H9 (cell line): Measurements from ENCODE around the gene TMEM59L. TPM values are rescaled to one million over a fixed set of nuclear protein-coding genes. Genes with fewer than 3 reads are reported as not detected.

Experiments
- DNase-seq: peaks from one replicate; pipeline ENCODE4 v3.0.0-alpha.2; 2017
- H2AFZ ChIP-seq: one replicate; pipeline ENCODE4 v1.6.1; 2013; ENCODE audit warnings: mild to moderate bottlenecking, low read length, control low read depth, moderate library complexity
- H2AK5ac ChIP-seq: 2 replicates; pipeline ENCODE4 v1.6.1; 2013; ENCODE audit warnings: low read length, control low read depth, mixed read lengths; ENCODE audit not compliant: insufficient read length
- H2BK120ac ChIP-seq: one replicate; pipeline ENCODE4 v1.6.1; 2013; ENCODE audit warnings: low read depth, mild to moderate bottlenecking, low read length, control low read depth, inconsistent platforms; ENCODE audit not compliant: poor library complexity, severe bottlenecking
- H2BK12ac ChIP-seq: 2 replicates; pipeline ENCODE4 v1.6.1; 2013; ENCODE audit warnings: low read length, control low read depth, mixed read lengths, low read depth; ENCODE audit not compliant: insufficient read length
- H2BK15ac ChIP-seq: 2 replicates; pipeline ENCODE4 v1.6.1; 2013; ENCODE audit warnings: low read depth, low read length, control low read depth
- H2BK20ac ChIP-seq: one replicate; pipeline ENCODE4 v1.6.1; 2013; ENCODE audit warnings: low read depth, mild to moderate bottlenecking, low read length, control low read depth, inconsistent platforms; ENCODE audit not compliant: poor library complexity, severe bottlenecking
- H2BK5ac ChIP-seq: 2 replicates; pipeline ENCODE4 v1.6.1; 2013; ENCODE audit warnings: low read length, control low read depth, mixed read lengths; ENCODE audit not compliant: insufficient read length
- H3K14ac ChIP-seq: 2 replicates; pipeline ENCODE4 v1.6.1; 2013; ENCODE audit warnings: low read length, control low read depth; ENCODE audit not compliant: insufficient read depth
- H3K18ac ChIP-seq: 2 replicates; pipeline ENCODE4 v1.6.1; 2013; ENCODE audit warnings: low read depth, mild to moderate bottlenecking, mixed read lengths, low read length, control low read depth; ENCODE audit not compliant: insufficient read length
- H3K23ac ChIP-seq: 2 replicates; pipeline ENCODE4 v1.6.1; 2013; ENCODE audit warnings: low read length, control low read depth, mixed read lengths, low read depth; ENCODE audit not compliant: insufficient read length
- H3K23me2 ChIP-seq: 2 replicates; pipeline ENCODE4 v1.6.1; 2013; ENCODE audit warnings: low read depth, mild to moderate bottlenecking, mixed read lengths, low read length, control low read depth; ENCODE audit not compliant: insufficient read length, poor library complexity, severe bottlenecking
- H3K27ac ChIP-seq: 2 replicates; pipeline ENCODE4 v1.5.1; 2013; ENCODE audit warnings: low read length, control low read depth, mixed read lengths, low read depth; ENCODE audit not compliant: insufficient read length
- H3K27me3 ChIP-seq: 2 replicates; pipeline ENCODE4 v1.6.1; 2013; ENCODE audit warnings: low read length, control low read depth, inconsistent platforms; ENCODE audit not compliant: insufficient read depth
- H3K4ac ChIP-seq: 2 replicates; pipeline ENCODE4 v1.6.1; 2013; ENCODE audit warnings: low read depth, mild to moderate bottlenecking, control low read depth, inconsistent platforms, low read length, moderate library complexity
- H3K4me1 ChIP-seq: 2 replicates; pipeline ENCODE4 v1.6.1; 2013; ENCODE audit warnings: low read length, control low read depth, inconsistent platforms; ENCODE audit not compliant: insufficient read depth
- H3K4me2 ChIP-seq: 2 replicates; pipeline ENCODE4 v1.6.1; 2013; ENCODE audit warnings: low read length, control low read depth, mixed read lengths; ENCODE audit not compliant: insufficient read length, insufficient read depth
- H3K56ac ChIP-seq: 2 replicates; pipeline ENCODE4 v1.6.1; 2013; ENCODE audit warnings: low read depth, mild to moderate bottlenecking, mixed read lengths, low read length, control low read depth; ENCODE audit not compliant: insufficient read length
- H3K79me1 ChIP-seq: 2 replicates; pipeline ENCODE4 v1.6.1; 2013; ENCODE audit warnings: low read depth, mild to moderate bottlenecking, moderate library complexity, low read length, control low read depth, inconsistent platforms; ENCODE audit not compliant: insufficient read depth, poor library complexity, severe bottlenecking
- H3K79me2 ChIP-seq: 2 replicates; pipeline ENCODE4 v1.6.1; 2013; ENCODE audit warnings: low read length, control low read depth, inconsistent platforms; ENCODE audit not compliant: insufficient read depth
- H3K9ac ChIP-seq: 2 replicates; pipeline ENCODE4 v1.6.1; 2013; ENCODE audit warnings: low read length, control low read depth, mixed read lengths; ENCODE audit not compliant: insufficient read length; ENCODE audit errors: extremely low read depth
- H3K9me3 ChIP-seq: one replicate; pipeline ENCODE4 v1.6.1; 2013; ENCODE audit warnings: low read depth, low read length, inconsistent platforms; ENCODE audit not compliant: control insufficient read depth
- H3T11ph ChIP-seq: one replicate; pipeline ENCODE4 v1.6.1; 2013; ENCODE audit warnings: mild to moderate bottlenecking, low read length, control low read depth, inconsistent platforms
- H4K20me1 ChIP-seq: one replicate; pipeline ENCODE4 v1.6.1; 2013; ENCODE audit not compliant: control insufficient read depth, insufficient read length, insufficient read depth
- H4K5ac ChIP-seq: 2 replicates; pipeline ENCODE4 v1.6.1; 2013; ENCODE audit warnings: low read depth, mild to moderate bottlenecking, mixed read lengths, low read length, control low read depth; ENCODE audit not compliant: insufficient read length
- H4K8ac ChIP-seq: replicated peaks from 2 replicates; pipeline ENCODE4 v1.6.1; 2013; ENCODE audit warnings: low read length, control low read depth, mixed read lengths, low read depth; ENCODE audit not compliant: insufficient read length
- H4K91ac ChIP-seq: 2 replicates; pipeline ENCODE4 v1.6.1; 2013; ENCODE audit warnings: low read depth, mild to moderate bottlenecking, moderate library complexity, mixed read lengths, low read length, control low read depth; ENCODE audit not compliant: insufficient read length
- H3K27ac Mint-ChIP-seq, 3 experiments: 2 replicates in 2 of 3; 3 replicates in 1 of 3; pipeline ENCODE4 v1.8.0; 2020 to 2021; ENCODE audit warnings: mixed read lengths in 3 of 3, mild to moderate bottlenecking in 1 of 3, moderate library complexity in 1 of 3
- H3K27me3 Mint-ChIP-seq: 2 replicates; pipeline ENCODE4 v1.8.0; 2021; ENCODE audit warnings: low read depth, mild to moderate bottlenecking, moderate library complexity, mixed read lengths
- H3K36me3 Mint-ChIP-seq, 3 experiments: 2 replicates in 2 of 3; 3 replicates in 1 of 3; pipeline ENCODE4 v1.8.0; 2020 to 2021; ENCODE audit warnings: low read depth in 3 of 3, mixed read lengths in 3 of 3; ENCODE audit not compliant: insufficient read depth in 1 of 3
- H3K4me1 Mint-ChIP-seq, 2 experiments: 2 replicates each; pipeline ENCODE4 v1.8.0; 2020; ENCODE audit warnings: mixed read lengths in 2 of 2
- H3K4me3 Mint-ChIP-seq, 2 experiments: 2 replicates in 1 of 2; 3 replicates in 1 of 2; pipeline ENCODE4 v1.8.0; 2020 to 2021; ENCODE audit warnings: mild to moderate bottlenecking in 2 of 2, mixed read lengths in 2 of 2, moderate library complexity in 1 of 2
- H3K9me3 Mint-ChIP-seq, 2 experiments: 2 replicates in 1 of 2; 3 replicates in 1 of 2; pipeline ENCODE4 v1.8.0; 2020; ENCODE audit warnings: mild to moderate bottlenecking in 2 of 2, mixed read lengths in 2 of 2, moderate library complexity in 1 of 2
- CTCF ChIP-seq: fragments of 200-600 bp; sonication (generic); conservative IDR thresholded peaks from 3 replicates; pipeline ENCODE4 v1.8.0; 2021; ENCODE audit warnings: antibody characterized with exemption, mild to moderate bottlenecking
- WGBS: extraction: QIAGEN DNeasy Blood & Tissue Kit; methylation state at CpG from one replicate; pipeline ENCODE4 v1.1.7; 2013; ENCODE audit warnings: missing lambda C conversion rate, low lambda C conversion rate, mixed read lengths; ENCODE audit not compliant: insufficient read length; ENCODE audit errors: extremely low coverage; 5-methylcytosine and 5-hydroxymethylcytosine counted together
- total RNA-seq: library from RNA; stranded (reverse); gene quantifications from 2 replicates; pipeline ENCODE4 v1.2.1, GENCODE V29; 2021

Gene TMEM59L
- total RNA-seq, 1 experiment from 2014 or later, result 12.0 TPM

DNA sequence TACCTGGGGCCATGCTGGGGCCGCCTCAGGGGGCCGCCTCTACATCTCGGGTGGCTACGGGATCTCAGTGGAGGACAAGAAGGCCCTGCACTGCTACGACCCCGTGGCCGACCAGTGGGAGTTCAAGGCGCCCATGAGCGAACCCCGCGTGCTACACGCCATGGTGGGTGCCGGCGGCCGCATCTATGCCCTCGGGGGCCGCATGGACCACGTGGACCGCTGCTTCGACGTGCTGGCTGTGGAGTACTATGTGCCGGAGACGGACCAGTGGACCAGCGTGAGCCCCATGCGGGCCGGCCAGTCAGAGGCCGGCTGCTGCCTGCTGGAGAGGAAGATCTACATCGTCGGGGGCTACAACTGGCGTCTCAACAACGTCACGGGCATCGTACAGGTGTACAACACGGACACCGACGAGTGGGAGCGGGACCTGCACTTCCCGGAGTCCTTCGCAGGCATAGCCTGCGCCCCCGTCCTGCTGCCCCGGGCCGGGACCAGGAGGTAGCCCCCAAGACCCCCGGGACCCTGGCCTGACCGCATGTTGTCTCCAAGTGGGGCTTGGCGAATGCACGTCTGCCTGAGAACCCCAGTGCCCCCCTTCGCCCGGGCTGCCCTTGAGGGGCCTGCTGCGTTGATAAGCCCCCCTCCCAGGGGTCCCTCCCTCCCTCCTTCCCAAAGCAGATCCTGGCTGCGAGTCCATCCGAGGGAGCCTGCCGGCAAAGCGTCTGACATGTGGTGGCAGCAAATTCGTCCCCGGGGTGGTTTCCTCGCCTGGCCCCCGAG, 56.3 kb downstream of the TMEM59L start:
- H2AK5ac ChIP-seq, result no peak overlapping the region
- no peaks in the 10 kb centered on the region for H3K79me2 ChIP-seq
- H3K27ac ChIP-seq, result no peak overlapping the region
- no peaks in the 10 kb centered on the region for H3K4me1 ChIP-seq
- Mint-ChIP-seq H3K4me3 (no peak overlapping the region), H3K9me3 (no peaks in the 10 kb centered on the region), H3K4me1 (peaks cover 2 to 9% of the 10 kb centered on the region in 2 experiments; a peak in 3 of 4 replicates), H3K27ac (no peak overlapping the region), H3K36me3 (peaks cover 0 to 20% (median 14%) of the 10 kb centered on the region in 3 experiments; a peak in 5 of 7 replicates), H3K27me3 (no peaks in the 10 kb centered on the region)
- TF ChIP-seq CTCF, result no peak
- no peak overlapping the region for H3K18ac ChIP-seq
- no peak overlapping the region for H3K9ac ChIP-seq
- no peak overlapping the region for H4K8ac ChIP-seq
- H2BK120ac ChIP-seq, result no peak overlapping the region
- no peak overlapping the region for H3K4ac ChIP-seq
- no peaks in the 10 kb centered on the region for H3K23me2 ChIP-seq
- H2BK20ac ChIP-seq, result no peak overlapping the region
- H3K14ac ChIP-seq, result no peak overlapping the region
- no CpG with 5 or more reads among the region's 58 CpGs for WGBS
- no peak for DNase-seq
- H3T11ph ChIP-seq, result no peak overlapping the region
- no peaks in the 10 kb centered on the region for H3K79me1 ChIP-seq
- H2BK15ac ChIP-seq, result no peak overlapping the region
- H4K20me1 ChIP-seq, result no peaks in the 10 kb centered on the region
- no peaks in the 10 kb centered on the region for H3K27me3 ChIP-seq
- H3K23ac ChIP-seq, result no peak overlapping the region
- no peak overlapping the region for H3K4me2 ChIP-seq
- H2BK12ac ChIP-seq, result no peak overlapping the region
- H4K5ac ChIP-seq, result no peak overlapping the region
- no peak overlapping the region for H2AFZ ChIP-seq
- H3K56ac ChIP-seq, result no peak overlapping the region
- H4K91ac ChIP-seq, result no peak overlapping the region
- H3K9me3 ChIP-seq, result no peaks in the 10 kb centered on the region
- no peak overlapping the region for H2BK5ac ChIP-seq
